Endothelial cell of umbilical vein (primary cell): Measurements from ENCODE around the gene MED26. TPM values are rescaled to one million over a fixed set of nuclear protein-coding genes. Genes with fewer than 3 reads are reported as not detected.

Experiments
- BruUV-seq: library from RNA; stranded (reverse); fragments of 400-500 nt; replicated peaks from 2 replicates; lab custom pipeline; 2021; lab: Mats Ljungman, UMichigan
- CTCF ChIA-PET: fragments of 300-600, 350-600 bp; sonication (Branson Sonifier 250); formaldehyde crosslinking; loops from one replicate; lab custom pipeline; 2021; ENCODE audit warnings: antibody characterized with exemption, inconsistent platforms; lab: Charles Lee
- POLR2A ChIA-PET: fragments of 300-600, 350-600 bp; sonication (Branson Sonifier 250); formaldehyde crosslinking; loops from one replicate; lab custom pipeline; 2021; ENCODE audit warnings: antibody characterized with exemption, inconsistent platforms; lab: Charles Lee
- DNase-seq: peaks from one replicate; pipeline ENCODE4 v3.0.0-alpha.2; 2011; ENCODE audit warnings: low read depth, low spot score
- FAIRE-seq: peaks from 2 replicates; lab custom pipeline; 2011; peaks lifted over from hg19 to GRCh38; lab: Jason Lieb, UNC
- H2AFZ ChIP-seq: 2 replicates; pipeline ENCODE4 v1.6.0; 2012; ENCODE audit warnings: low read depth, low read length, control low read depth, inconsistent platforms
- H3K27ac ChIP-seq: 2 replicates; pipeline ENCODE4 v1.5.1; 2011; ENCODE audit warnings: low read depth, mild to moderate bottlenecking, control low read depth, low read length, moderate library complexity; ENCODE audit not compliant: insufficient read depth
- H3K27me3 ChIP-seq, 2 experiments: 2 replicates each; pipeline versions ENCODE4 v1.6.0 to v1.6.1; 2011; ENCODE audit warnings: low read length in 2 of 2, mixed read lengths in 1 of 2; ENCODE audit not compliant: control insufficient read depth in 2 of 2, insufficient read depth in 2 of 2
- H3K36me3 ChIP-seq, 2 experiments: 2 replicates in 1 of 2; 3 replicates in 1 of 2; pipeline ENCODE4 v1.5.1; 2011; ENCODE audit warnings: low read length in 2 of 2, mild to moderate bottlenecking in 1 of 2, moderate library complexity in 1 of 2; ENCODE audit not compliant: control insufficient read depth in 2 of 2, insufficient read depth in 2 of 2; ENCODE audit errors: extremely low read depth in 1 of 2
- H3K4me1 ChIP-seq: 3 replicates; pipeline ENCODE4 v1.5.1; 2011; ENCODE audit warnings: mild to moderate bottlenecking, low read length; ENCODE audit not compliant: control insufficient read depth, insufficient read depth; ENCODE audit errors: extremely low read depth
- H3K4me2 ChIP-seq: 2 replicates; pipeline ENCODE4 v1.6.1; 2011; ENCODE audit warnings: low read length, control low read depth, mixed read lengths; ENCODE audit not compliant: insufficient read depth
- H3K4me3 ChIP-seq, 3 experiments: fragments of 200-600 bp in 1 of 3; sonication (generic), shearing (Covaris generic) in 1 of 3; replicated peaks in 1 of 3; 2 replicates each; pipeline ENCODE4 v1.5.1; 2011 to 2016; ENCODE audit warnings: control low read depth in 3 of 3, low read length in 3 of 3, mild to moderate bottlenecking in 2 of 3, inconsistent platforms in 1 of 3, low read depth in 1 of 3, moderate library complexity in 1 of 3; ENCODE audit not compliant: insufficient read depth in 1 of 3
- H3K79me2 ChIP-seq: 2 replicates; pipeline ENCODE4 v1.6.0; 2012; ENCODE audit warnings: low read length, inconsistent platforms; ENCODE audit not compliant: control insufficient read depth, insufficient read depth
- H3K9ac ChIP-seq: replicated peaks from 2 replicates; pipeline ENCODE3; 2011; ENCODE audit warnings: low read length, control low read depth; ENCODE audit not compliant: insufficient read depth; ENCODE audit errors: extremely low read depth
- H3K9me1 ChIP-seq: replicated peaks from 3 replicates; pipeline ENCODE4 v1.6.0; 2011; ENCODE audit warnings: mild to moderate bottlenecking, low read length; ENCODE audit not compliant: control insufficient read depth, insufficient read depth; ENCODE audit errors: extremely low read depth
- H3K9me3 ChIP-seq: replicated peaks from 2 replicates; pipeline ENCODE4 v1.5.1; 2012; ENCODE audit warnings: low read length, inconsistent platforms; ENCODE audit not compliant: control insufficient read depth, insufficient read depth
- H4K20me1 ChIP-seq: replicated peaks from 2 replicates; pipeline ENCODE3; 2011; ENCODE audit warnings: mild to moderate bottlenecking, low read length; ENCODE audit not compliant: control insufficient read depth, insufficient read depth; ENCODE audit errors: extremely low read depth
- CTCF ChIP-seq, 2 donors: IDR thresholded peaks; 1 replicate in 1 of 2; 2 replicates in 1 of 2; pipeline ENCODE4 v1.5.1; 2011; ENCODE audit warnings: low read length in 2 of 2, mild to moderate bottlenecking in 2 of 2, moderate library complexity in 2 of 2, control low read depth in 1 of 2, inconsistent platforms in 1 of 2, low read depth in 1 of 2; ENCODE audit not compliant: insufficient read depth in 1 of 2; ENCODE audit errors: extremely low read depth in 1 of 2
- EZH2 ChIP-seq: IDR thresholded peaks from 2 replicates; pipeline ENCODE4 v1.6.1; 2012; ENCODE audit warnings: borderline replicate concordance, low read depth, mild to moderate bottlenecking, moderate library complexity, low read length, inconsistent platforms; ENCODE audit not compliant: severe bottlenecking
- FOS ChIP-seq: IDR thresholded peaks from 2 replicates; pipeline ENCODE4 v1.6.1; 2011; ENCODE audit warnings: mild to moderate bottlenecking, low read length, moderate library complexity, borderline replicate concordance; ENCODE audit not compliant: insufficient read depth
- GATA2 ChIP-seq: IDR thresholded peaks from 2 replicates; pipeline ENCODE4 v1.7.0; 2011; ENCODE audit warnings: low read depth, mild to moderate bottlenecking, moderate library complexity, mixed read lengths, low read length; ENCODE audit not compliant: insufficient read length, insufficient read depth
- JUN ChIP-seq: IDR thresholded peaks from 2 replicates; pipeline ENCODE4 v1.6.1; 2011; ENCODE audit warnings: borderline replicate concordance, low read depth; ENCODE audit not compliant: insufficient read length, insufficient read depth
- MAX ChIP-seq: IDR thresholded peaks from 2 replicates; pipeline ENCODE4 v1.6.1; 2011; ENCODE audit not compliant: insufficient read depth, insufficient read length
- MYC ChIP-seq: IDR thresholded peaks from one replicate; pipeline ENCODE4 v1.6.1; 2011; ENCODE audit warnings: mild to moderate bottlenecking, low read depth, low read length
- POLR2A ChIP-seq: IDR thresholded peaks from 2 replicates; pipeline ENCODE4 v1.6.1; 2012; ENCODE audit warnings: low read depth, mild to moderate bottlenecking, control low read depth, low read length
- POLR2AphosphoS5 ChIP-seq: IDR thresholded peaks from 2 replicates; pipeline ENCODE4 v1.6.1; 2012; ENCODE audit warnings: low read depth, mild to moderate bottlenecking, control low read depth, low read length, moderate library complexity; ENCODE audit not compliant: insufficient read depth
- dilution Hi-C: fragments of 300-500 bp; cut with MboI; formaldehyde crosslinking; loops from one replicate; pipeline ENCODE4 v1.15.0; 2019; ENCODE audit warnings: low sequenced_read_pairs; ENCODE audit not compliant: extremely low pct_ligation_motif_present
- intact Hi-C: fragments of 100-400 bp; cut with micrococcal nuclease; formaldehyde crosslinking; loops from one replicate; pipeline ENCODE4 v1.10.0; 2022
- polyA plus RNA-seq, 4 experiments: library from polyadenylated mRNA; depleted of rRNA in 3 of 4; stranded (reverse) in 3 of 4; unstranded in 1 of 4; fragments of >200 nt; gene quantifications; 2 replicates each; pipeline versions ENCODE4 v1.2.1 to v1.2.3, GENCODE V29; 2011 to 2012; ENCODE audit warnings: missing spikeins in 1 of 4
- total RNA-seq: library from RNA; stranded (reverse); gene quantifications from 2 replicates; pipeline ENCODE4 v1.2.3, GENCODE V29; 2021

Gene MED26
- total and polyA plus RNA-seq, 2 donors (not counting 3 experiments of a cell fraction or from before 2014, with no cell fraction given) = 5.6 to 13.4 TPM

- Histone ChIP-seq H3K36me3 (peaks cover 2 to 11% of the 10 kb centered on the region in 2 experiments), H3K27me3 (no peaks in the 10 kb centered on the region), H3K27ac (no peak overlapping the region), H2AFZ (no peak overlapping the region), H3K79me2 (peaks cover 100% of the 10 kb centered on the region), H3K4me1 (peaks cover 5% of the 10 kb centered on the region), H3K4me3 (no peak overlapping the region), H3K9me1 (no peaks in the 10 kb centered on the region), H3K9ac (no peak overlapping the region), H4K20me1 (no peaks in the 10 kb centered on the region), H3K9me3 (no peaks in the 10 kb centered on the region), H3K4me2 (no peak overlapping the region)
- POLR2A ChIA-PET = no interaction called here
- TF ChIP-seq POLR2A (no peak), MYC (no peak), GATA2 (no peak), POLR2AphosphoS5 (no peak), FOS (no peak), JUN (no peak), MAX (no peak), EZH2 (no peak), CTCF (IDR thresholded peaks at IDR 0.05; ENCODE audit: extremely low read depth in 1 of 2, insufficient read depth in 1 of 2, low read depth in 1 of 2, low read length in 2 of 2) (no peak)
- no TSS peak for BruUV-seq
- no peak for DNase-seq
- dilution Hi-C loops = no loop called here
- intact Hi-C loops = no loop called here
- FAIRE-seq = no peak
- CTCF ChIA-PET = no interaction called here
These were observed 7.4 kb downstream of the MED26 start for GRCh38 chr19:16620584-16620983.
